ENCODE results near the gene ZCWPW1.
"Not testable (repeated sequence)": the region's sequence is repeated elsewhere in the genome, so short reads cannot be mapped to it uniquely, and the experiment has no call there.

Gene ZCWPW1

DNA sequence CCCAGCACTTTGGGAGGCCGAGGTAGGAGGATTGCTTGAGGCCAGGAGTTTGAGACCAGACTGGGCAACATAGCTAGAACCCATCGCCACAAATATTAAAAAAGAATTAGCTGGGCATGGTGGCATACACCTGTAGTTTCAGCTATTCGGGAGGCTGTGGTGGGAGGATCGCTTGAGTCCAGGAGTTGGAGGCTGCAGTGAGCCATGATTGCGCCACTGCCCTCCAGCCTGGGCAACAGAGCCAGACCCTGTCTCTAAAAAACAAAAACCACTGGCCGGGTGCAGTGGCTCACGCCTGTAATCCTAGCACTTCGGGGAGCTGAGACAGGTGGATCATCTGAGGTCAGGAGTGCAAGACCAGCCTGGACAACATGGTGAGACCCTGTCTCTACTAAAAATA is 25.4 kb upstream of the ZCWPW1 start:
- not testable (repeated sequence) for DNase-seq (ENCODE audit: low spot score)

DNA sequence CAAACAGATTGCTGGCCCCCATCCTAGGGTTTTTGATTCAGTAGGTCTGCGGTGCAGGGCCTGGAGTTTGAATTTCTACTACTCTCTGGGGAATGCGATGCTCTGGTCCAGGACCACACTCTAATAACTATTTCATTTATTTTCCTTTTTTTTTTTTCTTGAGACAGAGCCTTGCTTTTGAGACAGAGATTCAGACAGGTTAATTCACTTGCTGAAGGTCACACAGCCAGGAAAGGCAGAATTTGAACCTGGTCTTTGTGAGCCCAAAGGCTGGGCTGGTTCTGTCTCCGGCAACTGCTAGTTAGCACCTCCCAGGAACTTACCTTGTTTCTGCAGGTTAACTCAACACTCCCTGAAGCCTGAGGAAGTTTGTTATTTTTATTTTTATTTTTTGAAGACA is 24.0 kb upstream of the ZCWPW1 start:
- DNase-seq (ENCODE audit: low spot score) = no peak

DNA sequence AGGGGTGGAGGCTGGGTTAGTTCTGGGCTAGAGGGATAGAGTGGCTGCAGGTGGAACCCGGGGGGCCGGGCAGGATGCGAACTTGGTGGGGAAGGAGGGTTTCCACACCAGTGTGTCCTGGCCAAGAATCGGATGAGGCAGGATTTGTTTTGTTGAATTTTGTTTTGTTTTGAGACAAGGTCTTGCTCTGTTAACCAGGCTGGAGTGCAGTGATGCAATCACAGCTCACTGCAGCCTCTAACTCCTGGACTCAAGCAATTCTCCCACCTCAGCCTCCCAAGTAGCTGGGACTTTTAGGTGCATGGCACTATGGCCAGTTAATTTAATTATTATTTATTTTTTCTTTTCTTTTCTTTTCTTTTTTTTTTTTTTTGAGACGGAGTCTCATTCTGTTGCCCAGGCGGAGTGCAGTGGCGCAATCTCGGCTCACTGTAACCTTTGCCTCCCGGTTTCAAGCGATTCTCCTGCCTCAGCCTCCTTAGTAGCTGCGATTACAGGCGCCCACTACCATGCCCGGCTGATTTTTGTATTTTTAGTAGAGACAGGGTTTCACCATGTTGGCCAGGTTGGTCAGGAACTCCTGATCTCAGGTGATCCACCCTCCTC is 20.8 kb upstream of the ZCWPW1 start:
- DNase-seq (ENCODE audit: low spot score) = no peak

DNA sequence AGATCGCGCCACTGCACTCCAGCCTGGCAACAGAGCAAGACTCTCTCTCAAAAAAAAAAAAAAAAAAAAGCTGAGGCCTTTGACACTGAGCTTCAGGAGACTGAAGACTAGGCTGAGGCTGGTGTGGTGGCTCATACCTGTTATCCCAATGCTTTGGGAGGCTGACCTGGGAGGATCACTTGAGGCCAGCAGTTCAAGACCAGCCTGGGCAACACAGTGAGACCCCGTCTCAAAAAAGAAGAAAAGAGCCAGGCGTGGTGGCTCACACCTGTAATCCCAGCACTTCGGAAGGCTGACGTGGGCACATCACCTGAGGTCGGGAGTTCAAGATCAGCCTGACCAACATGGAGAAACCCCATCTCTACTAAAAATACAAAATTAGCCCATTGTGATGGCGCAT is 18.9 kb upstream of the ZCWPW1 start:
- DNase-seq (ENCODE audit: low spot score) = not testable (repeated sequence)

DNA sequence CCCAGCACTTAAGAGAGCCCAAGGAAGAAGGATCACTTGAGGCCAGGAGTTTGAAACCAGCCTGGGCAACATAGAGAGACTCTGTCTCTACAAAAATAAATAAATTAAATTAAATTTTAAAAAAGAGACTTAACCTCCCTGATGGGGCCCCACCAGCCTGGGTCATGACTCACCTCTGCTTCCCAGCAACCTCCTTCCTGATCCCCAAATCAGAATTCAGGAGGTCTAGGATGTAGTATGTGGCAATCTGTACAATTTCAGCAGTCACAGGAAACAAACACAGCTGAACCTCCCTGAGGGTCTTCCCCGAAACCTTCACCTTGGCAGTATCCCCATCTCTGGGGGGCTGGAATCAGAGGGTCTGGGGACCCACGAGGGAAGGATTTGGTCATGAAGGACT is 17.5 kb upstream of the ZCWPW1 start:
- no peak for DNase-seq (ENCODE audit: low spot score)

DNA sequence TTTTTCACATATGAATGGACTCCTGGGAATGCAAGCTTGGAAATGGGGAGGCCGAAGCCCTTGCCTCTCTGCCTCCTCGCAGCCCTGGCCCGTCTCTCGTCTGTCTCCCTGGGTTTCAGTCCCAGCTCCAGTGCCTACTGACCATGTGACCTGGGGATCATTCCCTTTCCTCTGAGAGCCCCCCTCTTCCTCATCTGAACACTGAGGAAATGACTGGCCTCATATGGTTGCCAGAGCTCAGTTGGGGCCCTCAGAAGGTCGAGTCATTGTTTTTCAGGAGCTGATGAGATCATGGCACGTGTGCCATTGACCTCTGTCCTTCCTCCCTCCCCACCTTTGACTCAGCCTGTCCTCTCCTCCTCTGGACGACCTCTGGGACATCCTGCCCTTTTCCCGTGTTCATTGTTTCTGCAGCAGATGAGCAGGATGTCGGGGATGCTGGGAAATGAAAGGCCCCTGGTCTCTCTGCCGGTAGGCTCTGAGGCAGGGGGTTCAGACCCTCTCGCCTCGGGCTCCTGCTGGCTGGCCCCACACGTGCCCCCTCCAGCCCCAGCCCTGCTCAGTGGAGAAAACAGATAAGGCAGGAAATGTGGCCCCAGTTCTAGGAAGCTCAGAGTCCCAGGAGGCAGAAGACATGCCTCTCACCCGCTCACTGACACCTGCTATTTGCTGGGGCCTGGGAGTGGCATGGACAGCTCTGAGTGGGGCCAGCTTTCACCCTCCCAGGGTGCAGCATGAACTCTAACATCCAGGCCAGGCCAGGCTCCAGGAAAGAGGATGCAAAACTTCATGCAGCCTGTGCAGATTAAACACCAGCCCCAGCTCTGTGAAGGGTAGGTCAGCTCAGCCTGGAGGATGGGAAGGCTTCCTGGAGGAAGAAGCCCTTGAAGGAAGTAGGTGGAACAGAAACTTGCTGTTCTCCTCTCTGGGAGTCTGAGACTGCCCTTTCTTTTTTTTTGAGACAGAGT is 16.1 kb upstream of the ZCWPW1 start:
- peak; percentile 47 for DNase-seq (ENCODE audit: low spot score)

DNA sequence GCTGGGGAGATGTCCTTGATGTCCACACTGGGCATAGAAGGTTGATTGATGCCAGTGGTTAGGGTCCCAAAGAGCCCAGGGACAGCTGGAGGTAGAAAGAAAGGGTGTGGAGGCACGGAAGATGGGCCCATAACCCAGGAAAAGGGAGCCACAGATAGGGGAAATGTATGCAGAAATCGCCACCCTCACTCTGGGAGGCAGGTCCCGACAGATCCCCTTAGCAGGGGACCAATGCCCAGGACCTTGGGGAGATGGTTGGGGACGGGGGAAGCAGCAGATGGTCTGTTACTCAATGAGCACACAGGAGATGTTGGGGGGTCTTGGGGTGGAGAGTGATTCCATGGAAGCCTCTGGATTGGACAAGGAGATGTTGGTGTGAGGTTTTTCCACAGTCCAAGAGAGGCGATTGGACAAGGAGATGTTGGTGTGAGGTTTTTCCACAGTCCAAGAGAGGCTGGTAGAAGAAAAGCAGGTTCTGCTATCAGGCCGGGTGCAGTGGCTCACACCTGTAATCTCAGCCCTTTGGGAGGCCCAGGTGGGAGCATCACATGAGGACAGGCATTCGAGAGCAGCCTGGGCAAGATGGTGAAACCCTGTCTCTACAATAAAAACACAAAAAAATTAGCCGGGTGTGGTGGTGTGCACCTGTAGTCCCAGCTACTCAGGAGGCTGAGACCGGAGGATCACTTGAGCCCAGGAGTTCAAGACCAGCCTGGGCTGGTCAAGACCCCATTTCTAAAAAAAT is 14.8 kb upstream of the ZCWPW1 start:
- no peak for DNase-seq (ENCODE audit: low spot score)

DNA sequence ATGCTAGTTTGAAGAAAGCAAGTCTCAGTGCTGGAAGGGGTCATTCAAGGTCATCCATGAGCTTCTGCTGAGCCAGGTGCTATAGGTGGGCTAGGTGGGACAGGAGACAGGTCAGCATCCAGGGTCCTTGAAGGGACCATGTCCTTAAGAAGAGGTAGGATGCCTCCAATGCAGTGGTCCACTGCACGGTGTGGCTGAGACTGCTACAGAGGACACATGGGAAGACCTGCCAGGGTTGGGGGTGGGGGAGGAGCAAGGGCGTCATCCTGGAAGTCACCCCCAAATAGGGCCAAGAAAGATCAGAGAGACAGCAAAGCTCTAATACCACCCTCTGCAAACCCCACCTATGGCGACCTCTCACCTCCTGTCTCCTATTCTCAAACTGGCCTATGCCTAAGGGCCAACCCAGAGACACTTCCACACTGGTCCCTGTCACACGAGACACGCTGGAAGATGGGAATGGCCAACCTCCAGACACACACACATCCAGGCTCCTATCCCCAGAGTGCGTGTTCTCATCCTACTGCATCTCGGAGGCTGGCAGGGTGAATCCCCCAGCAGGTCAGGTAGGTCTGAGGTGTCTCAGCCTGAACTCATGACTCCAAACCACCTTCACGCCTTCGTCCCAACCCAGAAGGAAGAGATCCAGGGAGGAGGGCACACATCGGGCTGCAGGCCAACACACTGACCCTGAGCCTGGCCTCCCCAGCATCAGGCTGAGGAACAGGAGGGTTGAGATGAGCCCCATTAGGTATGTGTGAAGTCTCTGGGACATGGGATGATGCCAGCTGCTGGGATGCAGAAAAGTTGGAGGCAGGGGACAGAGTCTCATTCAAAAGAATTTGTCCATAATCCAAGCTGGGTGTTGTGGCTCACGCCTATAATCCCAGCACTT is 13.4 kb upstream of the ZCWPW1 start:
- DNase-seq (ENCODE audit: low spot score) = no peak

DNA sequence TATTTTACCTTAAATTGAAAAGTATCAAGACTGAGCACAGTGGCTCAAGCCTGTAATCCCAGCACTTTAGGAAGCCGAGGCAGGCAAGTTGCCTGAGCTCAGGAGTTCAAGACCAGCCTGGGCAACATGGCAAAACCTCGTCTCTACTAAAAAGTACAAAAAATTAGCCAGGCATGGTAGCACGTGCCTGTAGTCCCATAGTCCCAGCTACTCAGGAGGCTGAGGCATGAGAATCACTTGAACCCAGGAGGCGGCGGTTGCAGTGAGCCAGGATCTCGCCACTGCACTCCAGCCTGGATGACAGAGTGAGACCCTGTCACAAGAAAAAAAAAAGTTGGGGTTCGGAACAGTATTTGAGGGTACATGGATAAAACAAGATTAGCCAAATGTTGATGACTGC is 10.7 kb upstream of the ZCWPW1 start:
- not testable (repeated sequence) for DNase-seq (ENCODE audit: low spot score)

DNA sequence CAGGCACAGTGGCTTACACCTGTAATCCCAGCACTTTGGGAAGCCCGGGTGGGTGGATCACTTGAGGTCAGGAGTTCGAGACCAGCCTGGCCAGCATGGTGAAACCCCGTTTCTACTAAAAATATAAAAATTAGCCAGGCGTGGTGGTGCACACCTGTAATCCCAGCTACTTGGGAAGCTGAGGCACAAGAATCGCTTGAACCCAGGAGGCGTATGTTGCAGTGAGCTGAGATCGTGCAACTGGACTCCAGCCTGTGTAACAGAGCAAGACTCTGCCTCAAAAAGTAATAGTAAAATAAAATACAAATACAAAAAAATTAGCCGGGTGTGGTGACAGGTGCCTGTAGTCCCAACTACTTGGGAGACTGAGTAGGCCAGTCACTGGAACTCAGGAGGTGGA is 10.2 kb upstream of the ZCWPW1 start:
- DNase-seq (ENCODE audit: low spot score) = not testable (repeated sequence)

DNA sequence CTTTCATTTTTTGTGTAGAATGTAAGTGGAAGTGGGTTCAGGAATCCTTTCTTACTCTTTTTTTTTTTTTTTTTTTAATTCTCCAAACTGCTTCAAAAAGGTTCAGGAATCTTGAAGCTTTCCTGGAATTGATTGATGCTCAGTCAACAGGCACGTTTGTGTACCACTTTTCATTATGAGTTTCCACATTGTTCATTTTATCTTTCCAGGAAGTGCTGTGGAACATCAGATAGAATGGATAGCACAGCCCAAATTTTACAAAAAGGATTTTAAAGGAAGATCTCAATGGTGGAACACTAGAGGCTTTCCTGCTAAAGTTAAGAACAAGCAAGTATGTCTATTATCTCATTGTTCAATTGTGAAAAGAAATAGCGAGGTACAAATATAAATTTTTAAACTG is 9.7 kb upstream of the ZCWPW1 start:
- no peak for DNase-seq (ENCODE audit: low spot score)

DNA sequence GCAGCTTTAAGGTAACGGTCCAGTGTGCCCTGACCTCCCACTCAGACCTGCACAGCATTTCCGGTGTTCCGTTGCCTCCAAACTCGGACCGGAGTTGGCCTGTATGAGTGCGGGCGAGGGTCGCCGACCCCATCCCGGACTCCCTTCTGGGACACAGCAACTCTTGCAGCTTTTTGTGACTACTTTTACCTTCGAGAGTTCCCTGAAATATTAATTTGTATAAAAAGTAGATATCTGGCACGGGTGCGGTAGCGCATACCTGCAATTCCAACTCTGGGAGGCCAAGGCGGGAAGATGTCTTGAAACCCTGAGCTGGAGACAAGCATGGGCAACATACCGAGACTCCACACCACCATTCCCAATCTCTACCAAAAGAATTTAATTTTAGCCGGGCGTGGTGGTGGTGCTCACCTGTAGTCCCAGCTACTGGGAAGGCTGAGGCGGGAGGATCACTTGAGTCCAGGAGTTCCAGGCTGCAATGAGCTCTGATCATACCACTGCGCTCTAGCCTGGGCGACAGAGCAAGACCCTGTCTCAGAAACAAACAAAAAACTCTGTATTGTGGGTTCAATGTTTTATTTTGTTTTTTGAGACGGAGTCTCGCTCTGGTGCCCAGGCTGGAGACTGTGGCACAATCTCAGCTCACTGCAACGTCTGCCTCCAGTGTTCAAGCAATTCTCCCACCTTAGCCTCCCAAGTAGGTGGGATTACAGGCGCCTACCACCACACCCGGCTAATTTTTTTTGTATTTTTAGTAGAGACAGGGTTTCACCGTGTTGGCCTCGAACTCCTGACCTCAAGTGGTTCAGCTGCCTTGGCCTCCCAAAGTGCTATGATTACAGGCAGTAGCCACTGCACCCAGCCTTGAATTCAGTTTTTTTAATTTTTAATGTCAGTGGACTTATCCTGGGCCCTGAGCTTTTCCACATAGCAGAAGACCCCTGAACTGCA is 8.9 kb upstream of the ZCWPW1 start:
- DNase-seq (ENCODE audit: low spot score) = no peak

DNA sequence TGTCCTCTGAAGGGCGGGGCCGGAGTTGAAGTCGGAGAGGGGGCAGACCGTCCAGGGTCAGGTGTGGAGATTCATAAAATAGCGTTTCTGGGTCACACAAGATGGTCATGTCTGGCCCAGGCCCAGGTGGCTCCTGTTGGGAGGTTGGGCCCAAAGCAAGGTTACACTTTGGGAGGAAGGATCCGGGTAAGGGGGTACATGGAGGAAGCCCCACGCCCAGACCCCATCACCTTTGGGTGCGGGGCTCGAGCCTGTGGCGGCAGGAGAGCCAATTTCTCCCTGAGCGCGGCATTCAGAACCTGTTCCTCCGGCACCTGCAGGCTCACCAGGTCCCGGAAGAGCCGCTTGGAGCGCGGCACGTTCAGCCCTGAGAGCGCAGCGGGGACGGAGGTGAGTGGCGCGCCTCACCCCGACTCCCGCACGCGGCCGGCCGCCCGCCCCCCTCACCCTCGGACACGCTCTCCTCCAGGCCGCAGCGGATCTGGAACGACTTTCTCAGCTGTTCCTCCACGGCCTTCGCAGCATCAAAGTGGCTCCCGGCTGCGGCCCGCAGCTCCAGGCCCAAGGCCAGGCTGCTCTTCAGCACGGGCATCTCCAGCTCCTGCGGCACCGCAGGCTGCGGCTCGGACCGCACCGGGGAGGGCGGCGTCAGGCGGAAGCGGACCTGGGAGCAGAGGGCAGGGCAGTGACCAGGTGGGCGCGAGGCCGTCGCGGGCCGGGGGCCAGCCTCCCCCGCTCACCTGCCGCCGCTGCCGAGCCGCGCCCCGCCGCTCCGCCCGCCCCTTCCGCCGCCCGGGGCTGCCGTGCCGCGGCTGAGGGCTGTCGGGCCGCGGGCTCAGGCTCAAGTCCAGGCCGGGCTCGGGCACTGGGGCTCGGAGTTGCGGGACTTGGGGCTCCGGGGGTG is 7.2 kb upstream of the ZCWPW1 start:
- peak; percentile 50 for DNase-seq (ENCODE audit: low spot score)

DNA sequence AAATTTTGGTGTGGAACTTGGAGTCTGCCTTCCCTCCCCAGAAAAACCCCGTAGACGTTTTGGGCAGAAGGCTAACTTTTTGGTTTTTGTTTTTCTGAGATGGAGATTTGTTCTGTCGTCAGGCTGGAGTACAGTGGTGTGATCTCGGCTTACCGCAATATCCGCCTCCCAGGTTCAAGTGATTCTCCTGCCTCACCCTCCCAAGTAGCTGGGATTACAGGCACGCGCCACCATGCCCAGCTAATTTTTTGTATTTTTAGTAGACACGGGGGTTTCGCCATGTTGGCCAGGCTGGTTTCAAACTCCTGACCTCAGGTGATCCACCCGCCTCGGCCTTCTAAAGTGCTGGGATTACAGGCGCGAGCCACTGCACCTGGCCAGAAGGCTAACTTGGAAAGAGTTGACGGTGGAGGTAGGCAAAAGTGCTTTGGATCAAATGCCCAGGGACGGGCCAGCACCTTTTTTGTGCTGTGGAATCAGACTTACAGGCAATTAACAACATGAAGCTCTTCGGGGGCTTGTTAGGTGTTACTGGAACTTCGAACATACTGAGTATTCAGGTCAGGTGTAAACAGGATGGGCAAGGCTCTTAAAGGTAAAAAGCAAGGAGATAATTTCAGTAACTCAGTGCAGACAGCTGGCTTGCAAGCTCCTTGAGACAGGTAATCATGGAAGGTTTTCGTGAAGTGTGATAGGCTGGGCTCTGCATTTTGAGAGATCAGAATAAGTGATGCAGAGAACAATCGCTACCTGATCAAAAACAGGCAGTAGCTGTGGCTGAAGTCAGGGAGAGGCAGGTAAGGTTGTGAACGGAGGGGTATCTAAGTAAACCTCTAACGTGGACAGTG is 6.0 kb upstream of the ZCWPW1 start:
- DNase-seq (ENCODE audit: low spot score) = no peak

DNA sequence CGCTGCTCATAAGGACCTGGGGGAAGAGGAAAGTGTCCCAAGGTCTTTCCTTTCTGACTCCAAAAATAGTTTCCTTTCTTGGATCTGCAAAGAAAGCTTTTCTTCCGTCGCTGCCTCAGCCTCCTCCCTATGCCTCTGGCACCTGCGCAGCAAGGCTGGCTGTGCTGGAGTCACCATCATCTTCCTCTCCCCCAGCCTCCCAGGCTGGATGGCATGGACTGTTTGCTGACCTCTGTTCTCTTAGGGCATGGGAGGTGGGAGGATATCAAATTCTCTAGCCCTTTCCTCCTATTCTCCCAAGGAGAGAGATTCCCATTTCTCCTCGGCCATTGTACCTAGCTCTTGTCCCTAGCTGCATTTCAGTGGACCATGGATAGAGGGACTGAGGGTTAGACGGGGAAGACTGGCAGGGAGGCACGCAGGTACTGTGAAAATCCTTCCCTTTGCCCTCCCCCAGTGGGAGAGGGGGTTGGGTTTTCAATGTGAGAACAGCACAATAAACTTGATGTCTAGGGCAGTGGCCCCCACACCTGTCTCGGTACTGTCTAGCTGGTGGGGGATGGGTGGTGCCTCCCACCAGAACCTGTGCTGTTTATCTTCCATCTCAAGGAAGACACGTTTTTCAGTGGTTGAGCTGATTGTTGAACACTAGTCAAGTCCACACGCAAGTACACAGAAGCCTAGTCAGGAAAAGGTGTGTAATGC is 5.2 kb upstream of the ZCWPW1 start:
- DNase-seq (ENCODE audit: low spot score) = no peak

DNA sequence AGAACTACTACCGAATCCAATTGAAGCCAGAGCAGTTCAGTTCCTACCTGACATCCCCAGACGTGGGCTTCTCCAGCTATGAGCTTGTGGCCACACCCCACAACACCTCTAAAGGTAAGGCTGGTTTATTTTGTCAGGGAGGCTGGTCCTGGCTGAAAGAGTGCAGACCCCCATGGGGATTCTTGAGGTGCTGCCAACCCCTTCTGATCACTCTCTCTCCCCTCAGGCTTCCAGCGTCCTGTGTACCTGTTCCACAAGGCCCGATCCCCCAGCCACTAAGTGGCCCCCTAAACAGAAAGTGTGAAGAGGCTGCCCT is 4.7 kb upstream of the ZCWPW1 start:
- no peak for DNase-seq (ENCODE audit: low spot score)

DNA sequence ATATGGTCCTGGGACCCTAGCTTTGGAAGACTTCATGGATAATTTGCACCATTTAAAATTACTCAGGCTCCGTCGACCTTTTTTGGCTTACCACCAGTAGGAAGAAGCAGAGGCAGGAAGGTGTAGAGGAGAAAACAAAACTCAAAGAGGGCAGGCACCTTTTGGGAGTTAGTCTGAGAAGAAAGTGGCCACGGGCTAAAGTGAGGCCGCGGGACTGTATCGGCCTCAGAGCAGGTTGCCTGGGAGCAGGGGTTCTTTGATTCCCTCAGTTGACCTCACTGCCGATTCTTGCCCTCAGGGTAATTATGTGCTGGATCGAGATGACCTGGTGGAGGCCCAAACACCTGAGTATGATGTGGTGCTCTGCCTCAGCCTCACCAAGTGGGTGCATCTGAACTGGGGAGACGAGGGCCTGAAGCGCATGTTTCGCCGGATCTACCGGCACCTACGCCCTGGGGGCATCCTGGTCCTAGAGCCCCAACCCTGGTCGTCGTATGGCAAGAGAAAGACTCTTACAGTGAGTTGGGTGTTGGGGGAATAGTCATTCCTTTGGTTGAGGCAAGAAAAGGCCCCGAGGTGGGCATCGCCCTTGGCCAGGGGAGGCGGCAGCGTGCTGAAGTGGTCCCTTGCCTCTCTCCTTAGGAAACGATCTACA is 4.2 kb upstream of the ZCWPW1 start:
- no peak for DNase-seq (ENCODE audit: low spot score)

DNA sequence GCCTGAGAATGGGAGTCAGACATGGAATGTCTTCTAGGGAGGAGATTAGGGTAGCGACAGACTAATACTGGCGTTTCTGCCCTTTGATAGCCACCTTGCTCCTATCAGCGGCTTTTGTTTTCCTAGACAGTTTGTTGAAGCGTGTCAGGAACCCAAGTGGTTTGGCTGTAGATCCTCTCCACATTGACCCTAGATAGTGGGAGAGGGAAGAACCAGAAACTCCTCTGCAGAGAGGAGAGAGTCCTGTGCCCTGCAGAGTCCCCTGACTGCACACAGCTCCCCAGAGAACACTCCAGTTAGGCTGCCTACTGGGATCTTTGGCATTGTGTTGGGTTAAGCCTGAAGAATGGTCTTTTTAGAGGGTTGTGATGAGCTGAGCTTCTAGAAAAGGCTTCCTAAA is 3.5 kb upstream of the ZCWPW1 start:
- DNase-seq (ENCODE audit: low spot score) = no peak

Data from AG08396 (cell line).